ENCODE results near the gene TTLL5. TPM values are rescaled to one million over a fixed set of nuclear protein-coding genes. Genes with fewer than 3 reads are reported as not detected.

TTLL5 gene
- polyA plus RNA-seq, 1 of the 3 experiments (the other 2 are of a cell fraction), result 9.6 TPM

DNA sequence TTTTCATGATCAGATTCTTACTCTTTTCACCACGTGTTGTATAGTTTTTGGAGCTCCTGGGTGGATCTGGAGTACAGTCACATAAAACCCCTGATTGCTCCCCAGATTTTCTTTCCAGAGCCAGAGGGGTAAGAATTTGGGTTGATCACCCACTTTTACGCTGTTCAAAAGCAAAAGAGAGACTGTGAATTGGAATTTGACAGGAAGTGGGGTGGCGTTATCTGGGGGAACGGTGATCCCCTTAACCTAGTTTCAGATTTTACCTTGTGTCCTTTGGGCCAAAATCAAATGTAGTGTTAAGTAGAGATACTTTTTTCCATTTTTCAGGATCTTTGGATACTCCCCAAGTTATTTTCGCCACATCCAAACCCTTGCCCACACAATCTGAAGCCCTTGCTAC is 245.2 kb downstream of the TTLL5 start:
- Histone ChIP-seq H2AFZ (ENCODE audit: low read depth) (no peak overlapping the region), H3K9me3 (no peaks in the 10 kb centered on the region), H3K4me2 (no peak overlapping the region), H3K9me2 (no peaks in the 10 kb centered on the region), H3K4me3 (ENCODE audit: low read depth in 2 of 2, low read length in 1 of 2) (no peak overlapping the region), H3K9ac (no peak overlapping the region), H3K4me1 (ENCODE audit: control insufficient read depth in 1 of 2, insufficient read depth in 2 of 2, low read depth in 1 of 2, low read length in 1 of 2) (peaks cover 9 to 12% of the 10 kb centered on the region in 2 experiments; a peak in 3 of 4 replicates), H3K27ac (ENCODE audit: low read depth in 2 of 2, low read length in 1 of 2) (no peak overlapping the region), H4K20me1 (ENCODE audit: insufficient read depth) (no peaks in the 10 kb centered on the region), H3K79me2 (ENCODE audit: insufficient read depth) (no peaks in the 10 kb centered on the region), H3K27me3 (ENCODE audit: insufficient read depth) (no peaks in the 10 kb centered on the region), H3F3A (replicated peaks; ENCODE audit: insufficient read depth) (peaks cover 4% of the 10 kb centered on the region), H3K36me3 (replicated peaks in 1 of 2; ENCODE audit: control insufficient read depth in 1 of 2, insufficient read depth in 2 of 2, low read length in 1 of 2) (peaks cover 0 to 11% of the 10 kb centered on the region in 2 experiments)
- ChIA-PET POLR2A (interaction anchor here (1.5 kb wide), 2 partner anchors 73 to 76 kb away, joined by 3 to 6 read pairs; no protein-coding TSS in a partner anchor), CTCF (interaction anchor here (0.5 to 14.8 kb wide), 61 partner anchors 10 to 740 kb away, joined by 3 to 550 read pairs (median 5); partner anchors contain the start of genes ERG28, FLVCR2, IFT43 and TGFB3)
- TF ChIP-seq JUND (IDR thresholded peaks at IDR 0.05), result no peak
- no peak for TF ChIP-seq REST (IDR thresholded peaks at IDR 0.05; ENCODE audit: low read depth, low read length)
- no peak for TF ChIP-seq RFX5 (IDR thresholded peaks at IDR 0.05; ENCODE audit: low read length)
- TF ChIP-seq NRF1 (IDR thresholded peaks at IDR 0.05; ENCODE audit: low read depth, low read length), result no peak
- TF ChIP-seq IRF3 (IDR thresholded peaks at IDR 0.05; ENCODE audit: low read depth, low read length), result no peak
- no peak for TF ChIP-seq TEAD4 (IDR thresholded peaks at IDR 0.05; ENCODE audit: borderline replicate concordance, insufficient read depth)
- TF ChIP-seq EZH2phosphoT487 (IDR thresholded peaks at IDR 0.05; ENCODE audit: borderline replicate concordance, low read depth), result no peak
- no peak for TF ChIP-seq CHD2 (IDR thresholded peaks at IDR 0.05; ENCODE audit: low read length, partially characterized antibody)
- TF ChIP-seq GABPA (IDR thresholded peaks at IDR 0.05; ENCODE audit: low read depth), result no peak
- TF ChIP-seq SMC3 (IDR thresholded peaks at IDR 0.05; ENCODE audit: low read depth, low read length), result no peak
- TF ChIP-seq MEF2A (IDR thresholded peaks at IDR 0.05; ENCODE audit: borderline replicate concordance, low read depth), result no peak
- no peak for TF ChIP-seq RXRA (IDR thresholded peaks at IDR 0.05; ENCODE audit: borderline replicate concordance, low read depth)
- TF ChIP-seq ELF1 (IDR thresholded peaks at IDR 0.05), result no peak
- TF ChIP-seq GATA2 (CRISPR knock-in tag; IDR thresholded peaks at IDR 0.05), result no peak
- TF ChIP-seq FOSL2 (IDR thresholded peaks at IDR 0.05; ENCODE audit: borderline replicate concordance, low read depth), result no peak
- TF ChIP-seq YY1 (IDR thresholded peaks at IDR 0.05; ENCODE audit: low read depth), result no peak
- TF ChIP-seq, protein P1, sequence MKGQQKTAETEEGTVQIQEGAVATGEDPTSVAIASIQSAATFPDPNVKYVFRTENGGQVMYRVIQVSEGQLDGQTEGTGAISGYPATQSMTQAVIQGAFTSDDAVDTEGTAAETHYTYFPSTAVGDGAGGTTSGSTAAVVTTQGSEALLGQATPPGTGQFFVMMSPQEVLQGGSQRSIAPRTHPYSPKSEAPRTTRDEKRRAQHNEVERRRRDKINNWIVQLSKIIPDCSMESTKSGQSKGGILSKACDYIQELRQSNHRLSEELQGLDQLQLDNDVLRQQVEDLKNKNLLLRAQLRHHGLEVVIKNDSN (IDR thresholded peaks at IDR 0.05; ENCODE audit: borderline replicate concordance, low read depth), result no peak
- no peak for TF ChIP-seq FOXJ3 (CRISPR knock-in tag; IDR thresholded peaks at IDR 0.05)
- no peak for TF ChIP-seq MXI1 (IDR thresholded peaks at IDR 0.05; ENCODE audit: low read depth, low read length)
- TF ChIP-seq ZBTB33 (IDR thresholded peaks at IDR 0.05; ENCODE audit: borderline replicate concordance, low read depth), result no peak
- no peak for DNase-seq
- 72% methylated on average over 5 of the region's 5 CpGs for WGBS (ENCODE audit: low lambda C conversion rate)

All from SK-N-SH (cell line).